Tibial artery (tissue), 4 donors: ENCODE results near the gene UNC119.

Experiments
- DNase-seq, 2 donors: peaks; one replicate each; pipeline ENCODE4 v3.0.0-alpha.2; 2019
- H3K27ac ChIP-seq, 2 donors: fragments of 200-600 bp; sonication (generic) in 1 of 2; 1 replicate in 1 of 2; 2 replicates in 1 of 2; pipeline ENCODE4 v1.5.1; 2018 to 2019; ENCODE audit warnings: mild to moderate bottlenecking in 1 of 2
- H3K27me3 ChIP-seq, 2 donors: fragments of 200-600 bp; sonication (generic) in 1 of 2; one replicate each; pipeline versions ENCODE4 v1.5.1 to v1.6.0; 2016 to 2019
- H3K36me3 ChIP-seq, 3 donors: fragments of 200-600 bp; sonication (generic) in 2 of 3; one replicate each; pipeline ENCODE4 v1.5.1; 2016 to 2019; ENCODE audit warnings: mild to moderate bottlenecking in 2 of 3
- H3K4me1 ChIP-seq, 4 donors: fragments of 200-600 bp; sonication (generic) in 2 of 4; 1 replicate in 3 of 4; 2 replicates in 1 of 4; pipeline ENCODE4 v1.5.1; 2016 to 2019
- H3K4me3 ChIP-seq, 2 donors: fragments of 200-600 bp; sonication (generic) in 1 of 2; 1 replicate in 1 of 2; 2 replicates in 1 of 2; pipeline ENCODE4 v1.5.1; 2018 to 2019; ENCODE audit warnings: mild to moderate bottlenecking in 2 of 2
- H3K9me3 ChIP-seq, 3 donors: fragments of 200-600 bp; sonication (generic) in 1 of 3; one replicate each; pipeline ENCODE4 v1.5.1; 2016 to 2019
- CTCF ChIP-seq, 2 experiments: fragments of 200-600 bp in 1 of 2; fragments of 450-650 bp in 1 of 2; IDR thresholded peaks; one replicate each; pipeline ENCODE4 v1.5.1; 2017 to 2019; ENCODE audit warnings: antibody characterized with exemption in 2 of 2, mild to moderate bottlenecking in 1 of 2, moderate library complexity in 1 of 2
- intact Hi-C: fragments of 100-400 bp; cut with DNase I; formaldehyde crosslinking; loops from one replicate; pipeline ENCODE4 v1.15.0; 2023; ENCODE audit warnings: low total_unique reads

The UNC119 gene

GRCh38 chr17:28518578-28518977, 33.8 kb downstream of the UNC119 start:
- no peak overlapping the region for H3K27ac ChIP-seq
- intact Hi-C loops, result no loop called here
- no peak for TF ChIP-seq CTCF (IDR thresholded peaks at IDR 0.05)
- peaks cover 0 to 4% (median 0%) of the 10 kb centered on the region in 4 donors for H3K4me1 ChIP-seq
- no peak for DNase-seq
- no peak overlapping the region for H3K4me3 ChIP-seq
- no peaks in the 10 kb centered on the region for H3K9me3 ChIP-seq
- H3K27me3 ChIP-seq, result peaks cover 0 to 12% of the 10 kb centered on the region in 2 donors
- no peaks in the 10 kb centered on the region for H3K36me3 ChIP-seq

- Histone ChIP-seq H3K27me3 (peaks cover 0 to 15% of the 10 kb centered on the region in 2 donors), H3K36me3 (no peaks in the 10 kb centered on the region), H3K9me3 (no peaks in the 10 kb centered on the region), H3K4me3 (no peak overlapping the region), H3K4me1 (peaks cover 0 to 4% (median 0%) of the 10 kb centered on the region in 4 donors), H3K27ac (no peak overlapping the region)
- no peak for DNase-seq
- intact Hi-C loops, result no loop called here
- TF ChIP-seq CTCF (IDR thresholded peaks at IDR 0.05), result no peak
These were observed 34.3 kb downstream of the UNC119 start for GRCh38 chr17:28518132-28518531.

- Histone ChIP-seq H3K9me3 (no peaks in the 10 kb centered on the region), H3K4me3 (no peak overlapping the region), H3K27me3 (peaks cover 0 to 38% of the 10 kb centered on the region in 2 donors), H3K36me3 (no peaks in the 10 kb centered on the region), H3K27ac (no peak overlapping the region), H3K4me1 (no peaks in the 10 kb centered on the region)
- no peak for TF ChIP-seq CTCF (IDR thresholded peaks at IDR 0.05)
- DNase-seq, result no peak
- intact Hi-C loops, result no loop called here
These were observed 36.9 kb downstream of the UNC119 start for GRCh38 chr17:28515518-28515917.

- Histone ChIP-seq H3K4me3 (no peak overlapping the region), H3K36me3 (no peaks in the 10 kb centered on the region), H3K27me3 (peaks cover 0 to 46% of the 10 kb centered on the region in 2 donors), H3K27ac (no peak overlapping the region), H3K4me1 (no peaks in the 10 kb centered on the region), H3K9me3 (no peaks in the 10 kb centered on the region)
- intact Hi-C loops, result no loop called here
- DNase-seq, result no peak
- TF ChIP-seq CTCF (IDR thresholded peaks at IDR 0.05), result no peak
These were observed 37.8 kb downstream of the UNC119 start for GRCh38 chr17:28514561-28515002.

GRCh38 chr17:28513476-28513875, 38.9 kb downstream of the UNC119 start:
- Histone ChIP-seq H3K9me3 (no peaks in the 10 kb centered on the region), H3K4me3 (no peak overlapping the region), H3K27ac (no peak overlapping the region), H3K4me1 (no peaks in the 10 kb centered on the region), H3K27me3 (peaks cover 0 to 57% of the 10 kb centered on the region in 2 donors), H3K36me3 (no peaks in the 10 kb centered on the region)
- intact Hi-C loops, result no loop called here
- TF ChIP-seq CTCF (IDR thresholded peaks at IDR 0.05), result no peak
- DNase-seq, result no peak
